GM12892 (cell line): ENCODE data around the gene PHF21A.

Experiments
- POLR2A ChIP-seq: IDR thresholded peaks from 2 replicates; pipeline ENCODE4 v1.6.1; 2011; ENCODE audit warnings: low read depth, low read length, control low read depth
- POLR2AphosphoS5 ChIP-seq: IDR thresholded peaks from 2 replicates; pipeline ENCODE4 v1.6.1; 2011; ENCODE audit warnings: low read depth, low read length, control low read depth
- TAF1 ChIP-seq: IDR thresholded peaks from 2 replicates; pipeline ENCODE4 v1.6.1; 2011; ENCODE audit warnings: low read depth, mild to moderate bottlenecking, control low read depth, low read length, borderline replicate concordance

GRCh38 chr11:45960387-45961095 is 160.7 kb downstream of the PHF21A start:
- TF ChIP-seq TAF1 (no peak), POLR2A (no peak), POLR2AphosphoS5 (no peak)
